ENCODE data around the gene ZNF394. TPM values are rescaled to one million over a fixed set of nuclear protein-coding genes. Genes with fewer than 3 reads are reported as not detected.
"Not testable (repeated sequence)": the region's sequence is repeated elsewhere in the genome, so short reads cannot be mapped to it uniquely, and the experiment has no call there.

Gene ZNF394
- polyA plus RNA-seq, 1 experiment = 12.5 TPM

- ChIA-PET CTCF (interaction anchor here (0.7 to 1.4 kb wide), 2 partner anchors 12 to 1141 kb away, joined by 3 to 5 read pairs; no protein-coding TSS in a partner anchor), POLR2A (no interaction called here)
- TF ChIP-seq, protein P1, sequence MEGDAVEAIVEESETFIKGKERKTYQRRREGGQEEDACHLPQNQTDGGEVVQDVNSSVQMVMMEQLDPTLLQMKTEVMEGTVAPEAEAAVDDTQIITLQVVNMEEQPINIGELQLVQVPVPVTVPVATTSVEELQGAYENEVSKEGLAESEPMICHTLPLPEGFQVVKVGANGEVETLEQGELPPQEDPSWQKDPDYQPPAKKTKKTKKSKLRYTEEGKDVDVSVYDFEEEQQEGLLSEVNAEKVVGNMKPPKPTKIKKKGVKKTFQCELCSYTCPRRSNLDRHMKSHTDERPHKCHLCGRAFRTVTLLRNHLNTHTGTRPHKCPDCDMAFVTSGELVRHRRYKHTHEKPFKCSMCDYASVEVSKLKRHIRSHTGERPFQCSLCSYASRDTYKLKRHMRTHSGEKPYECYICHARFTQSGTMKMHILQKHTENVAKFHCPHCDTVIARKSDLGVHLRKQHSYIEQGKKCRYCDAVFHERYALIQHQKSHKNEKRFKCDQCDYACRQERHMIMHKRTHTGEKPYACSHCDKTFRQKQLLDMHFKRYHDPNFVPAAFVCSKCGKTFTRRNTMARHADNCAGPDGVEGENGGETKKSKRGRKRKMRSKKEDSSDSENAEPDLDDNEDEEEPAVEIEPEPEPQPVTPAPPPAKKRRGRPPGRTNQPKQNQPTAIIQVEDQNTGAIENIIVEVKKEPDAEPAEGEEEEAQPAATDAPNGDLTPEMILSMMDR (IDR thresholded peaks at IDR 0.05; ENCODE audit: insufficient read depth, low read depth, low read length) = no peak
- no peak for DNase-seq (ENCODE audit: low read depth)
- Histone ChIP-seq H3K4me3 (ENCODE audit: low read depth, low read length) (no peak overlapping the region), H3K36me3 (ENCODE audit: control insufficient read depth, insufficient read depth, low read length) (peaks cover 16% of the 10 kb centered on the region), H3K27me3 (ENCODE audit: control insufficient read depth, insufficient read depth, low read length) (no peaks in the 10 kb centered on the region)
Measured at GRCh38 chr7:99521399-99521798, 21.3 kb upstream of the ZNF394 start.

- POLR2A ChIA-PET = no interaction called here
- TF ChIP-seq, protein P1 (IDR thresholded peaks at IDR 0.05; ENCODE audit: insufficient read depth, low read depth, low read length) = no peak
- H3K4me3 ChIP-seq (ENCODE audit: low read depth, low read length) = no peak overlapping the region
- no peak for DNase-seq (ENCODE audit: low read depth)
- CTCF ChIA-PET = no interaction called here
- peaks cover 13% of the 10 kb centered on the region for H3K36me3 ChIP-seq (ENCODE audit: control insufficient read depth, insufficient read depth, low read length)
- H3K27me3 ChIP-seq (ENCODE audit: control insufficient read depth, insufficient read depth, low read length) = no peaks in the 10 kb centered on the region
Measured at GRCh38 chr7:99514050-99514449, 14.0 kb upstream of the ZNF394 start.

DNA sequence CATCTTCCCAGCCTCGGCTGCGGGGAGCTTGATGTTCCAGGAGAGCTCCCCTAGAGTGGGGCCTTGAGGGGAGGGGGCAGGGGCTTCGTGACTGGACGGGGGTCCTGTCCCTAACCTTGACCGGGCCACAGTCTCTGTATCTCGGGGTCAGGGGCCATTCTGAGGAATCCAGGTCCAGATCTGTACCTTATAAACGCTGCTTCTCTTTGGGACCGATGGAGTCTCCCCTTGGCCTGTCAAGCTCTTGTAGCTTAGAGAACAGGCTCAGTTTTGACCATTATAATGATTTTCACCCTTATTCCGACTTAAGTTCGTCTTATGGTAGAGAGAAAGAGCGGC is 5.2 kb upstream of the ZNF394 start:
- peak overlapping the region; percentile 80 for H3K4me3 ChIP-seq (ENCODE audit: low read depth, low read length)
- H3K36me3 ChIP-seq (ENCODE audit: control insufficient read depth, insufficient read depth, low read length) = no peaks in the 10 kb centered on the region; the same call in 1 of the 2 replicates
- TF ChIP-seq, protein P1 (IDR thresholded peaks at IDR 0.05; ENCODE audit: insufficient read depth, low read depth, low read length) = no peak
- H3K27me3 ChIP-seq (ENCODE audit: control insufficient read depth, insufficient read depth, low read length) = no peaks in the 10 kb centered on the region
- DNase-seq (ENCODE audit: low read depth) = no peak
- ChIA-PET CTCF (interaction anchor here (1.2 kb wide), 1 partner anchor 75 kb away, joined by 3 read pairs; no protein-coding TSS in a partner anchor), POLR2A (interaction anchor here (0.6 to 0.8 kb wide), 2 partner anchors 9 to 53 kb away, joined by 4 to 5 read pairs; no protein-coding TSS in a partner anchor)

DNA sequence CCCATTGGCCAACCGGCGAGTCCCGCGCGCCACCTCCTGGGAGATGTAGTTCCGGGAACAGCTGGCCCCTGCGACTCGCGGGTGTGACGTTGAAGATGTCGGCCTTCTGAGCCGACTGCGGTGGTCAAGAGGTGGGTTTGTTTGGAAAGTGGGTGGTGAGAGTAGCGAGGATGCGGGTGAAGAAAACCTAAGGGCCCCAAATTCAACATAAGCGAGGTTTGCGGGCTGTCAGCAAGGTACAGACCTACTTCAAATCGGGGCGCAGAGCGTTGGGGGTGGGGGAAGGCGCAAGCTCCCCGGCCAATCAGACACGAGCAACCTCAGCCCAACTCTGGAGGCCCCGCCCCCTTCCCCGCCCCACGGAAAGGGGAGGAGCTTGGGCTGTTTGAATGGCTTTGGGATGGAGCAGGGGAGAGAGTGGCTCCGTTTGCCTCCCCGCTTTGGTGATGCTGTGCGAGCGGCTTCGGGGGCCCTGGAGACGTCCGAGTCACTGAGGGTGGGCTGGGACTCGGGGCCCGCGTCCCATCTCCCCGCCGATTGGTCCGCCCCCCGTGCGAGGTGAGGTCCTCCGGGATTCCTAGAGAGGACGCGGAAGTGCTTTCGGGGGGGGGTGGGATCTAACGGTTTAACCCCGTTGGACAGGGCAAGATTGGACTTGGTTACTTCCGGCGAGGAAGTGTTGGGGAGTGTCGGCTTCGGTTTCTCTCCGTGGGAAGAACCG is 4.7 kb upstream of the ZNF394 start, which contains the start of gene ZKSCAN5:
TSS of gene ZKSCAN5 (plus strand) at position 60 of the 721 bp plus-strand sequence. CDS start 1,383 bp downstream, outside the sequence.
- ChIA-PET CTCF (interaction anchor here (0.6 to 1.2 kb wide), 2 partner anchors 29 to 76 kb away, joined by 3 read pairs; no protein-coding TSS in a partner anchor), POLR2A (interaction anchor here (0.6 to 0.8 kb wide), 3 partner anchors 8 to 53 kb away, joined by 4 to 9 read pairs (median 5); no protein-coding TSS in a partner anchor)
- H3K36me3 ChIP-seq (ENCODE audit: control insufficient read depth, insufficient read depth, low read length) = no peaks in the 10 kb centered on the region; the same call in 1 of the 2 replicates
- peak within 1 kb of the TSS; percentile 80 for H3K4me3 ChIP-seq (ENCODE audit: low read depth, low read length)
- TF ChIP-seq, protein P1 (IDR thresholded peaks at IDR 0.05; ENCODE audit: insufficient read depth, low read depth, low read length) = no peak
- H3K27me3 ChIP-seq (ENCODE audit: control insufficient read depth, insufficient read depth, low read length) = no peaks in the 10 kb centered on the region
- DNase-seq (ENCODE audit: low read depth) = peak; percentile 79

GRCh38 chr7:99504281-99504602 is 4.2 kb upstream of the ZNF394 start:
- no peaks in the 10 kb centered on the region for H3K27me3 ChIP-seq (ENCODE audit: control insufficient read depth, insufficient read depth, low read length)
- CTCF ChIA-PET = interaction anchor here (0.6 kb wide), 1 partner anchor 29 kb away, joined by 3 read pairs; no protein-coding TSS in a partner anchor
- DNase-seq (ENCODE audit: low read depth) = no peak
- POLR2A ChIA-PET = interaction anchor here (0.6 kb wide), 1 partner anchor 12 kb away, joined by 9 read pairs; no protein-coding TSS in a partner anchor
- TF ChIP-seq, protein P1 (IDR thresholded peaks at IDR 0.05; ENCODE audit: insufficient read depth, low read depth, low read length) = no peak
- no peaks in the 10 kb centered on the region; the same call in 1 of the 2 replicates for H3K36me3 ChIP-seq (ENCODE audit: control insufficient read depth, insufficient read depth, low read length)
- H3K4me3 ChIP-seq (ENCODE audit: low read depth, low read length) = peak overlapping the region; percentile 80

GRCh38 chr7:99501236-99501635 is 1.2 kb upstream of the ZNF394 start:
- CTCF ChIA-PET; H3K4me3 ChIP-seq (ENCODE audit: low read depth, low read length); DNase-seq (ENCODE audit: low read depth); POLR2A ChIA-PET; H3K36me3 ChIP-seq (ENCODE audit: control insufficient read depth, insufficient read depth, low read length); H3K27me3 ChIP-seq (ENCODE audit: control insufficient read depth, insufficient read depth, low read length): not testable (repeated sequence)

Measured in BJ (cell line).